WERI-Rb-1 (cell line): ENCODE data around the gene AMBRA1.
"Not testable (repeated sequence)": the region's sequence is repeated elsewhere in the genome, so short reads cannot be mapped to it uniquely, and the experiment has no call there.

ENCODE experiments used
- DNase-seq: peaks from one replicate; pipeline ENCODE4 v3.0.0-alpha.2; 2020
- H3K27ac ChIP-seq: fragments of 250-450 bp; sonication (Bioruptor Pico); 2 replicates; pipeline ENCODE4 v1.5.1; 2020; ENCODE audit warnings: mild to moderate bottlenecking, moderate library complexity
- H3K27me3 ChIP-seq: fragments of 250-450 bp; sonication (Bioruptor Pico); 2 replicates; pipeline ENCODE4 v1.5.1; 2021; ENCODE audit warnings: mild to moderate bottlenecking, low read depth, moderate library complexity; ENCODE audit not compliant: insufficient read depth, severe bottlenecking
- H3K36me3 ChIP-seq: fragments of 250-450 bp; sonication (Bioruptor Pico); 2 replicates; pipeline ENCODE4 v1.5.1; 2020; ENCODE audit warnings: mild to moderate bottlenecking, moderate library complexity
- H3K4me3 ChIP-seq: 2 replicates; pipeline ENCODE4 v1.5.1; 2011; ENCODE audit warnings: low read depth, mild to moderate bottlenecking, control low read depth, low read length
- H3K9me3 ChIP-seq: fragments of 250-450 bp; sonication (Bioruptor Pico); 2 replicates; pipeline ENCODE4 v1.5.1; 2021; ENCODE audit warnings: mild to moderate bottlenecking, moderate library complexity; ENCODE audit not compliant: severe bottlenecking
- CTCF ChIP-seq: IDR thresholded peaks from 2 replicates; pipeline ENCODE4 v1.5.1; 2011; ENCODE audit warnings: low read depth, mild to moderate bottlenecking, control low read depth, inconsistent platforms, low read length

Gene AMBRA1

GRCh38 chr11:46374815-46375214, 219.0 kb downstream of the AMBRA1 start:
- Histone ChIP-seq H3K9me3 (no peaks in the 10 kb centered on the region), H3K36me3 (peaks cover 71% of the 10 kb centered on the region), H3K27ac (peak overlapping the region; percentile 80; the same call in 1 of the 2 replicates), H3K4me3 (no peak overlapping the region), H3K27me3 (no peaks in the 10 kb centered on the region)
- DNase-seq = no peak
- no peak for TF ChIP-seq CTCF

- H3K36me3 ChIP-seq = peaks cover 76% of the 10 kb centered on the region
- no peaks in the 10 kb centered on the region for H3K27me3 ChIP-seq
- no peaks in the 10 kb centered on the region for H3K9me3 ChIP-seq
- peak overlapping the region; percentile 80 for H3K27ac ChIP-seq
- DNase-seq = peak; percentile 85
- TF ChIP-seq CTCF = peak; percentile 49
- H3K4me3 ChIP-seq = no peak overlapping the region
Observed at GRCh38 chr11:46373787-46374740, 219.8 kb downstream of the AMBRA1 start.

GRCh38 chr11:46372501-46372900, 221.3 kb downstream of the AMBRA1 start:
- not testable (repeated sequence) for H3K9me3 ChIP-seq, DNase-seq, H3K27me3 ChIP-seq, H3K4me3 ChIP-seq
- H3K36me3 ChIP-seq = peaks cover 77% of the 10 kb centered on the region
- H3K27ac ChIP-seq = peak overlapping the region; percentile 6; the same call in 1 of the 2 replicates

GRCh38 chr11:46372086-46372485, 221.7 kb downstream of the AMBRA1 start:
- H3K4me3 ChIP-seq = no peak overlapping the region
- H3K36me3 ChIP-seq = peaks cover 73% of the 10 kb centered on the region
- no peaks in the 10 kb centered on the region for H3K9me3 ChIP-seq
- no peak for DNase-seq
- TF ChIP-seq CTCF = no peak
- H3K27ac ChIP-seq = no peak overlapping the region; the same call in 1 of the 2 replicates
- no peaks in the 10 kb centered on the region for H3K27me3 ChIP-seq

- H3K36me3 ChIP-seq = peaks cover 65% of the 10 kb centered on the region
- not testable (repeated sequence) for DNase-seq, H3K4me3 ChIP-seq, H3K27ac ChIP-seq, H3K9me3 ChIP-seq, H3K27me3 ChIP-seq
Observed at GRCh38 chr11:46371262-46371661, 222.6 kb downstream of the AMBRA1 start.

GRCh38 chr11:46370253-46370652, 223.6 kb downstream of the AMBRA1 start:
- Histone ChIP-seq H3K4me3 (no peak overlapping the region), H3K27ac (peak overlapping the region; percentile 30; the same call in 1 of the 2 replicates), H3K9me3 (no peaks in the 10 kb centered on the region), H3K36me3 (peaks cover 55% of the 10 kb centered on the region), H3K27me3 (no peaks in the 10 kb centered on the region)
- TF ChIP-seq CTCF = no peak
- no peak for DNase-seq
